WI38 (cell line): ENCODE results near the gene STUM.

Experiments used
- H3K4me3 ChIP-seq: 2 replicates; pipeline ENCODE4 v1.5.1; 2011; ENCODE audit warnings: low read depth, mild to moderate bottlenecking, control low read depth, low read length
- CTCF ChIP-seq: IDR thresholded peaks from 2 replicates; pipeline ENCODE4 v1.5.1; 2012; ENCODE audit warnings: low read depth, mild to moderate bottlenecking, control low read depth, low read length

STUM gene

GRCh38 chr1:226582966-226583365 is 34.4 kb downstream of the STUM start:
- no peak overlapping the region for H3K4me3 ChIP-seq
- TF ChIP-seq CTCF = no peak

- no peak for TF ChIP-seq CTCF
These were observed 35.6 kb downstream of the STUM start for GRCh38 chr1:226584164-226584563.

GRCh38 chr1:226586116-226586515 is 37.6 kb downstream of the STUM start:
- H3K4me3 ChIP-seq = no peak overlapping the region
- TF ChIP-seq CTCF = no peak

More at GRCh38 chr1:226584164-226584563, 35.6 kb downstream of the STUM start:
- no peak overlapping the region for H3K4me3 ChIP-seq

- no peak overlapping the region for H3K4me3 ChIP-seq
- TF ChIP-seq CTCF = no peak
These were observed 38.3 kb downstream of the STUM start for GRCh38 chr1:226586650-226587422.

- no peak overlapping the region for H3K4me3 ChIP-seq
- TF ChIP-seq CTCF = no peak
These were observed 39.9 kb downstream of the STUM start for GRCh38 chr1:226588484-226588883.

- TF ChIP-seq CTCF = no peak
- no peak overlapping the region for H3K4me3 ChIP-seq
These were observed 40.6 kb downstream of the STUM start for GRCh38 chr1:226589008-226589733.

- no peak for TF ChIP-seq CTCF
- no peak overlapping the region for H3K4me3 ChIP-seq
These were observed 42.0 kb downstream of the STUM start for GRCh38 chr1:226590614-226591013.
